Measurements from ENCODE around the gene GMPS. TPM values are rescaled to one million over a fixed set of nuclear protein-coding genes. Genes with fewer than 3 reads are reported as not detected.
"Not testable (repeated sequence)": the region's sequence is repeated elsewhere in the genome, so short reads cannot be mapped to it uniquely, and the experiment has no call there.

Gene GMPS
- total and polyA plus RNA-seq, 8 donors = 4.6 to 43.7 (median 22.7) TPM

GRCh38 chr3:155958676-155959075, 88.2 kb downstream of the GMPS start:
- intact Hi-C loops (cut with DNase I; ENCODE audit: low total_unique reads) = no loop called here
- DNase-seq = no peak
- WGBS, 5 donors = 68 to 81% (median 76%) methylated on average over 3 of the region's 3 CpGs
- TF ChIP-seq CTCF (IDR thresholded peaks at IDR 0.05) = no peak
- TF ChIP-seq POLR2AphosphoS5 (IDR thresholded peaks at IDR 0.05) = no peak
- no peak for TF ChIP-seq POLR2A (IDR thresholded peaks at IDR 0.05)
- no peak for TF ChIP-seq EP300 (IDR thresholded peaks at IDR 0.05)
- Histone ChIP-seq H3K4me3 (no peak overlapping the region), H3K36me3 (no peaks in the 10 kb centered on the region), H3K27me3 (no peaks in the 10 kb centered on the region), H3K9me3 (no peaks in the 10 kb centered on the region), H3K4me1 (no peaks in the 10 kb centered on the region), H3K27ac (no peak overlapping the region)

- Histone ChIP-seq H3K27me3 (no peaks in the 10 kb centered on the region), H3K27ac (no peak overlapping the region), H3K4me3 (no peak overlapping the region), H3K36me3 (no peaks in the 10 kb centered on the region), H3K9me3 (no peaks in the 10 kb centered on the region), H3K4me1 (no peaks in the 10 kb centered on the region)
- 65 to 88% (median 80%) methylated on average over 8 of the region's 8 CpGs for WGBS, 5 donors
- no peak for TF ChIP-seq EP300 (IDR thresholded peaks at IDR 0.05)
- TF ChIP-seq POLR2A (IDR thresholded peaks at IDR 0.05) = no peak
- no peak for TF ChIP-seq CTCF (IDR thresholded peaks at IDR 0.05)
- no peak for TF ChIP-seq POLR2AphosphoS5 (IDR thresholded peaks at IDR 0.05)
- peak in 1 of 2 donors; percentile 53 for DNase-seq
- intact Hi-C loops (cut with DNase I; ENCODE audit: low total_unique reads) = no loop called here
Observed at GRCh38 chr3:155960060-155960459, 89.6 kb downstream of the GMPS start.

GRCh38 chr3:155961044-155961443, 90.6 kb downstream of the GMPS start:
- 93 to 97% (median 96%) methylated on average over 5 of the region's 5 CpGs for WGBS, 5 donors
- H3K27me3 ChIP-seq; H3K4me3 ChIP-seq; H3K9me3 ChIP-seq; H3K4me1 ChIP-seq; intact Hi-C loops (cut with DNase I; ENCODE audit: low total_unique reads); DNase-seq; H3K36me3 ChIP-seq; H3K27ac ChIP-seq: not testable (repeated sequence)

GRCh38 chr3:155963570-155963969, 93.1 kb downstream of the GMPS start:
- no peak overlapping the region for H3K4me3 ChIP-seq
- no peaks in the 10 kb centered on the region for H3K36me3 ChIP-seq
- DNase-seq = no peak
- TF ChIP-seq EP300 (IDR thresholded peaks at IDR 0.05) (no peak), CTCF (IDR thresholded peaks at IDR 0.05) (no peak), POLR2AphosphoS5 (IDR thresholded peaks at IDR 0.05) (no peak), POLR2A (IDR thresholded peaks at IDR 0.05) (no peak)
- intact Hi-C loops (cut with DNase I; ENCODE audit: low total_unique reads) = no loop called here
- no peaks in the 10 kb centered on the region for H3K9me3 ChIP-seq
- WGBS, 5 donors = 66 to 84% (median 70%) methylated on average over 2 of the region's 2 CpGs
- no peaks in the 10 kb centered on the region for H3K27me3 ChIP-seq
- no peaks in the 10 kb centered on the region for H3K4me1 ChIP-seq
- no peak overlapping the region for H3K27ac ChIP-seq

GRCh38 chr3:155970398-155970797, 99.9 kb downstream of the GMPS start:
- no peak for TF ChIP-seq POLR2AphosphoS5 (IDR thresholded peaks at IDR 0.05)
- TF ChIP-seq CTCF (IDR thresholded peaks at IDR 0.05) = no peak
- TF ChIP-seq POLR2A (IDR thresholded peaks at IDR 0.05) = no peak
- TF ChIP-seq EP300 (IDR thresholded peaks at IDR 0.05) = no peak
- DNase-seq = no peak
- Histone ChIP-seq H3K27ac (no peak overlapping the region), H3K4me3 (no peak overlapping the region), H3K27me3 (no peaks in the 10 kb centered on the region), H3K4me1 (no peaks in the 10 kb centered on the region), H3K36me3 (no peaks in the 10 kb centered on the region), H3K9me3 (peaks cover 0 to 5% (median 0%) of the 10 kb centered on the region in 4 donors)
- 82 to 100% (median 89%) methylated on average over 2 of the region's 2 CpGs for WGBS, 5 donors
- intact Hi-C loops (cut with DNase I; ENCODE audit: low total_unique reads) = no loop called here
